ENCODE data around the gene SASH1.

SASH1 gene

GRCh38 chr6:148432462-148433195 is 90.0 kb downstream of the SASH1 start:
- no peak for DNase-seq (ENCODE audit: low read depth in 3 of 3)

- DNase-seq (ENCODE audit: low read depth in 3 of 3), result no peak
These were observed 92.7 kb downstream of the SASH1 start for GRCh38 chr6:148435386-148435785.

GRCh38 chr6:148436466-148436865 is 93.8 kb downstream of the SASH1 start:
- DNase-seq (ENCODE audit: low read depth in 3 of 3), result no peak

- DNase-seq (ENCODE audit: low read depth in 3 of 3), result no peak
These were observed 96.0 kb downstream of the SASH1 start for GRCh38 chr6:148438632-148439031.

GRCh38 chr6:148440016-148440415 is 97.4 kb downstream of the SASH1 start:
- DNase-seq (ENCODE audit: low read depth in 3 of 3), result no peak

GRCh38 chr6:148440877-148441453 is 98.3 kb downstream of the SASH1 start:
- DNase-seq (ENCODE audit: low read depth in 3 of 3), result no peak

GRCh38 chr6:148441454-148441911 is 98.8 kb downstream of the SASH1 start:
- no peak for DNase-seq (ENCODE audit: low read depth in 3 of 3)

GRCh38 chr6:148443798-148444560 is 101.3 kb downstream of the SASH1 start:
- DNase-seq (ENCODE audit: low read depth in 3 of 3), result no peak

GRCh38 chr6:148445116-148445515 is 102.5 kb downstream of the SASH1 start:
- DNase-seq (ENCODE audit: low read depth in 3 of 3), result no peak

GRCh38 chr6:148445620-148446019 is 103.0 kb downstream of the SASH1 start:
- DNase-seq (ENCODE audit: low read depth in 3 of 3), result no peak

- no peak for DNase-seq (ENCODE audit: low read depth in 3 of 3)
These were observed 104.0 kb downstream of the SASH1 start for GRCh38 chr6:148446681-148447080.

GRCh38 chr6:148447521-148448230 is 105.0 kb downstream of the SASH1 start:
- DNase-seq (ENCODE audit: low read depth in 3 of 3), result no peak

- DNase-seq (ENCODE audit: low read depth in 3 of 3), result no peak
These were observed 105.9 kb downstream of the SASH1 start for GRCh38 chr6:148448369-148449012.

GRCh38 chr6:148450866-148451265 is 108.2 kb downstream of the SASH1 start:
- no peak for DNase-seq (ENCODE audit: low read depth in 3 of 3)

- peak in 1 of 3 experiments; percentile 21 for DNase-seq (ENCODE audit: low read depth in 3 of 3)
These were observed 109.1 kb downstream of the SASH1 start for GRCh38 chr6:148451690-148452089.

- DNase-seq (ENCODE audit: low read depth in 3 of 3), result no peak
These were observed 110.2 kb downstream of the SASH1 start for GRCh38 chr6:148452876-148453275.

GRCh38 chr6:148453906-148454305 is 111.3 kb downstream of the SASH1 start:
- no peak for DNase-seq (ENCODE audit: low read depth in 3 of 3)

GRCh38 chr6:148455225-148455624 is 112.6 kb downstream of the SASH1 start:
- DNase-seq (ENCODE audit: low read depth in 3 of 3), result no peak

GRCh38 chr6:148455674-148456558 is 113.3 kb downstream of the SASH1 start:
- no peak for DNase-seq (ENCODE audit: low read depth in 3 of 3)

- DNase-seq (ENCODE audit: low read depth in 3 of 3), result no peak
These were observed 114.7 kb downstream of the SASH1 start for GRCh38 chr6:148457137-148457842.
